ENCODE measurements around the gene TTC39B. TPM values are rescaled to one million over a fixed set of nuclear protein-coding genes. Genes with fewer than 3 reads are reported as not detected.

TTC39B gene
- total RNA-seq, 2 donors from 2014 or later, result 53.5 to 69.5 TPM

DNA sequence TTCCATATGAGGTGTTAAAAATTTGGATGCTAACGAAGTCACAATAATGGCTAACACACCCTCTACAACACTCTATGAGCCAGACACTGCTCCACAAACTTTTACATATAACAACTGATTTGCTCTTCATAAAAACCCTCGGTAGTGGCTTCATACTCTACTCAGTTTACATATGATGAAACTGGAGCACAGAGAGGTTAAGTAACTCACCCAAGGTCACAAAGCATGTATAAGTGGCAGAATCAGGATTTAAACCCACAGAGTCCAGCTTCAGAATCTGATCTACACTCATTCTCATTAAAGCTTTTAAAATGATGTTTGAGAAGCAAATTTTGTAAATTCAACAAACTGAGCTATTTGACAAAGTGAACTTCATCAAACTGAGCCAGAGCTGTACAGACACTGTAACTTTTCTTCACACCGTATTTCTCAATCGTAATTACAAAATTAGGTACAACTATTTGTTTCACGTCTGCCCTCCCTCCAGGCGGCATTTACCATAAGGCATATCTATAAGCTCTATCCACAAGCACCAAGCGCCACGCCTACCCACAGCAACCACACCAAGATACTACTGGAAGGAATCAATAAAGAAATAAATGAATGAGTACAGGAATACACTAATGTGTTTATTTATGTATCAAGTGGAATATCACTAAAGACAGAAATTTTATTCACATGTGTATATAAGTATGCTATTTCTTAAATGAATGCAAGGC lies 24.3 kb downstream of the TTC39B start:
- Mint-ChIP-seq H3K4me3 (no peak overlapping the region), H3K36me3 (ENCODE audit: low read depth) (peaks cover 36% of the 10 kb centered on the region), H3K4me1 (peaks cover 44% of the 10 kb centered on the region), H3K27me3 (ENCODE audit: insufficient read depth) (no peaks in the 10 kb centered on the region), H3K9me3 (peaks cover 17% of the 10 kb centered on the region), H3K27ac (no peak overlapping the region)
- WGBS, 2 experiments (ENCODE audit: insufficient coverage in 1 of 2, insufficient read length in 1 of 2), result 99 to 100% methylated on average over 2 to 8 of the region's 8 CpGs
- Histone ChIP-seq H3K27me3 (ENCODE audit: control insufficient read depth, insufficient read depth, low read length, poor library complexity, severe bottlenecking) (no peaks in the 10 kb centered on the region), H3K4me1 (ENCODE audit: control insufficient read depth, insufficient read depth, low read length) (peaks cover 3% of the 10 kb centered on the region), H3K9ac (ENCODE audit: extremely low read depth, low read length, poor library complexity, severe bottlenecking) (no peak overlapping the region), H3K36me3 (ENCODE audit: control insufficient read depth, insufficient read depth, low read length) (peaks cover 12% of the 10 kb centered on the region), H3K9me3 (ENCODE audit: control insufficient read depth, low read length) (peaks cover 24% of the 10 kb centered on the region), H3K27ac (ENCODE audit: low read depth, low read length) (no peak overlapping the region), H3K4me3 (ENCODE audit: low read length) (no peak overlapping the region)
- TF ChIP-seq, protein P1, sequence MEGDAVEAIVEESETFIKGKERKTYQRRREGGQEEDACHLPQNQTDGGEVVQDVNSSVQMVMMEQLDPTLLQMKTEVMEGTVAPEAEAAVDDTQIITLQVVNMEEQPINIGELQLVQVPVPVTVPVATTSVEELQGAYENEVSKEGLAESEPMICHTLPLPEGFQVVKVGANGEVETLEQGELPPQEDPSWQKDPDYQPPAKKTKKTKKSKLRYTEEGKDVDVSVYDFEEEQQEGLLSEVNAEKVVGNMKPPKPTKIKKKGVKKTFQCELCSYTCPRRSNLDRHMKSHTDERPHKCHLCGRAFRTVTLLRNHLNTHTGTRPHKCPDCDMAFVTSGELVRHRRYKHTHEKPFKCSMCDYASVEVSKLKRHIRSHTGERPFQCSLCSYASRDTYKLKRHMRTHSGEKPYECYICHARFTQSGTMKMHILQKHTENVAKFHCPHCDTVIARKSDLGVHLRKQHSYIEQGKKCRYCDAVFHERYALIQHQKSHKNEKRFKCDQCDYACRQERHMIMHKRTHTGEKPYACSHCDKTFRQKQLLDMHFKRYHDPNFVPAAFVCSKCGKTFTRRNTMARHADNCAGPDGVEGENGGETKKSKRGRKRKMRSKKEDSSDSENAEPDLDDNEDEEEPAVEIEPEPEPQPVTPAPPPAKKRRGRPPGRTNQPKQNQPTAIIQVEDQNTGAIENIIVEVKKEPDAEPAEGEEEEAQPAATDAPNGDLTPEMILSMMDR (conservative IDR thresholded peaks at IDR 0.05), result no peak
- DNase-seq, result no peak

DNA sequence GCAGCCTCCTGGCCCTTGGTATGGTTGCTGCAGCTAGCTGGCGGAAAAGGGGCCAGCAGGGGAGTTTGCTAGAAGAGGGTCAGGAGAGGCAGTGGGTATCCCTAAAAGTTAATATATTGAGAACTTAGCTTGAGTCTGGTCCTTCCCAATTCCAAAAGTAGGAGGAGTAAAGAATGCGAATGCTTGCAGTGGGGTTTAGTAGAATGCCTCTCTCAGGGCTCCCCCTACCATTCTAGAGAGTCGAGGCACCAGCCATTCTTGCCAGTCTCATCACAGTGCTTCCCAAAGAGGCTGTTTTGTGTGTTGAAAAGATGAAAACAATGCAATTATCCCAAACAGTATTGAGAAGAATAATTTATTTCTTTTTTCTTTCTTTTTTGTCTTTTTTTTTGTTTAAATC lies 26.4 kb downstream of the TTC39B start:
- Histone ChIP-seq H3K9me3 (ENCODE audit: control insufficient read depth, low read length) (peaks cover 4% of the 10 kb centered on the region), H3K9ac (ENCODE audit: extremely low read depth, low read length, poor library complexity, severe bottlenecking) (no peak overlapping the region), H3K4me1 (ENCODE audit: control insufficient read depth, insufficient read depth, low read length) (no peaks in the 10 kb centered on the region), H3K27ac (ENCODE audit: low read depth, low read length) (no peak overlapping the region), H3K27me3 (ENCODE audit: control insufficient read depth, insufficient read depth, low read length, poor library complexity, severe bottlenecking) (no peaks in the 10 kb centered on the region), H3K4me3 (ENCODE audit: low read length) (no peak overlapping the region), H3K36me3 (ENCODE audit: control insufficient read depth, insufficient read depth, low read length) (no peaks in the 10 kb centered on the region)
- TF ChIP-seq, protein P1 (conservative IDR thresholded peaks at IDR 0.05), result no peak
- H3K9me3 Mint-ChIP-seq, result peaks cover 6% of the 10 kb centered on the region
- peaks cover 23% of the 10 kb centered on the region for H3K36me3 Mint-ChIP-seq (ENCODE audit: low read depth)
- H3K27me3 Mint-ChIP-seq (ENCODE audit: insufficient read depth), result no peaks in the 10 kb centered on the region
- H3K27ac Mint-ChIP-seq, result peak overlapping the region; percentile 44
- WGBS, 2 experiments (ENCODE audit: insufficient coverage in 1 of 2, insufficient read length in 1 of 2), result 99 to 100% methylated on average over 2 of the region's 3 CpGs
- no peak overlapping the region for H3K4me3 Mint-ChIP-seq
- no peak for DNase-seq
- H3K4me1 Mint-ChIP-seq, result peaks cover 44% of the 10 kb centered on the region

DNA sequence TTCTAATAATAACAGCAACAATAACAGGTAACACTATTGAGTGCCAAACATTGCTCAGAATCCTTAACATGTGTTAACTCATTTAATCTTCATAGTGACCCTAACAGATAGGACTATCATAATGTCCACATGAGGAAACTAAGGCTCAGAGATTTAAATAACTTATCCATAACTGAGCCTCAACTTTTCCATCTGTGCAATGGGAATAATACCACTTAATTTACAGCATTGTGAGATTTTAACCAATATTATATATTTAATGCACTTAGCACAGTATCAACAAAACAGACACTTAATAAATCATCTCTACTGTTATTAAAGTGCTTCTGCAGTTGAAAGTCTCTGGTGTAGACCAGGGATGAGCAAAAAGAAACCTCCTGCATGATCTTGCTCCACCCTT lies 28.2 kb downstream of the TTC39B start:
- H3K4me3 ChIP-seq (ENCODE audit: low read length), result no peak overlapping the region
- H3K36me3 Mint-ChIP-seq (ENCODE audit: low read depth), result peaks cover 25% of the 10 kb centered on the region
- no peaks in the 10 kb centered on the region for H3K9me3 ChIP-seq (ENCODE audit: control insufficient read depth, low read length)
- no peaks in the 10 kb centered on the region for H3K4me1 ChIP-seq (ENCODE audit: control insufficient read depth, insufficient read depth, low read length)
- peaks cover 4% of the 10 kb centered on the region for H3K36me3 ChIP-seq (ENCODE audit: control insufficient read depth, insufficient read depth, low read length)
- DNase-seq, result no peak
- no peak overlapping the region for H3K4me3 Mint-ChIP-seq
- no peaks in the 10 kb centered on the region for H3K27me3 Mint-ChIP-seq (ENCODE audit: insufficient read depth)
- no peak overlapping the region for H3K9ac ChIP-seq (ENCODE audit: extremely low read depth, low read length, poor library complexity, severe bottlenecking)
- H3K27me3 ChIP-seq (ENCODE audit: control insufficient read depth, insufficient read depth, low read length, poor library complexity, severe bottlenecking), result no peaks in the 10 kb centered on the region
- no peaks in the 10 kb centered on the region for H3K9me3 Mint-ChIP-seq
- H3K27ac ChIP-seq (ENCODE audit: low read depth, low read length), result no peak overlapping the region
- H3K27ac Mint-ChIP-seq, result peak overlapping the region; percentile 60
- TF ChIP-seq, protein P1 (conservative IDR thresholded peaks at IDR 0.05), result no peak
- peaks cover 44% of the 10 kb centered on the region for H3K4me1 Mint-ChIP-seq

Measured in endodermal cell (in vitro differentiated cells).